Vagina (tissue), 2 donors: Measurements from ENCODE around the gene HDAC10. TPM values are rescaled to one million over a fixed set of nuclear protein-coding genes. Genes with fewer than 3 reads are reported as not detected.

ENCODE experiments used
- DNase-seq, 2 donors: peaks; one replicate each; pipeline ENCODE4 v3.0.0-alpha.2; 2017; ENCODE audit errors: extremely low spot score in 2 of 2
- H3K27ac ChIP-seq: fragments of 200-600 bp; sonication (generic); one replicate; pipeline ENCODE4 v1.5.1; 2019
- H3K27me3 ChIP-seq: fragments of 200-600 bp; sonication (generic); one replicate; pipeline ENCODE4 v1.5.1; 2019
- H3K36me3 ChIP-seq, 2 donors: fragments of 200-600 bp; sonication (generic); one replicate each; pipeline ENCODE4 v1.5.1; 2017 to 2019
- H3K4me1 ChIP-seq: fragments of 200-600 bp; sonication (generic); one replicate; pipeline ENCODE4 v1.5.1; 2019
- H3K4me3 ChIP-seq, 2 donors: fragments of 200-600 bp; sonication (generic); 1 replicate in 1 of 2; 2 replicates in 1 of 2; pipeline ENCODE4 v1.5.1; 2016 to 2019
- H3K9me3 ChIP-seq: fragments of 200-600 bp; sonication (generic); one replicate; pipeline ENCODE4 v1.5.1; 2019
- POLR2A ChIP-seq, 2 donors: fragments of 450-650 bp; IDR thresholded peaks; one replicate each; pipeline ENCODE4 v1.6.1; 2017; ENCODE audit warnings: antibody characterized with exemption in 2 of 2, mild to moderate bottlenecking in 2 of 2, moderate library complexity in 2 of 2
- POLR2AphosphoS5 ChIP-seq, 2 donors: sonication (generic); formaldehyde crosslinking; IDR thresholded peaks; one replicate each; pipeline ENCODE4 v1.9.0; 2017; ENCODE audit warnings: antibody characterized with exemption in 2 of 2, mild to moderate bottlenecking in 2 of 2, low read depth in 1 of 2; ENCODE audit not compliant: insufficient read depth in 1 of 2
- intact Hi-C: fragments of 100-400 bp; cut with DNase I; formaldehyde crosslinking; loops from one replicate; pipeline ENCODE4 v1.15.1; 2023
- total RNA-seq: library from RNA; depleted of rRNA; stranded (reverse); fragments of >200 nt; gene quantifications from one replicate; pipeline ENCODE4 v1.2.3, GENCODE V29; 2016
- TF ChIP-seq, protein P1 (sequence below), 3 experiments: fragments of 450-650 bp in 2 of 3; fragments of 200-600 bp in 1 of 3; sonication (generic) in 1 of 3; IDR thresholded peaks; one replicate each; pipeline ENCODE4 v1.5.1; 2017 to 2019; ENCODE audit warnings: antibody characterized with exemption in 3 of 3, mild to moderate bottlenecking in 2 of 3, moderate library complexity in 2 of 3

The HDAC10 gene
- total RNA-seq, 1 donor from 2014 or later, result 29.2 TPM

DNA sequence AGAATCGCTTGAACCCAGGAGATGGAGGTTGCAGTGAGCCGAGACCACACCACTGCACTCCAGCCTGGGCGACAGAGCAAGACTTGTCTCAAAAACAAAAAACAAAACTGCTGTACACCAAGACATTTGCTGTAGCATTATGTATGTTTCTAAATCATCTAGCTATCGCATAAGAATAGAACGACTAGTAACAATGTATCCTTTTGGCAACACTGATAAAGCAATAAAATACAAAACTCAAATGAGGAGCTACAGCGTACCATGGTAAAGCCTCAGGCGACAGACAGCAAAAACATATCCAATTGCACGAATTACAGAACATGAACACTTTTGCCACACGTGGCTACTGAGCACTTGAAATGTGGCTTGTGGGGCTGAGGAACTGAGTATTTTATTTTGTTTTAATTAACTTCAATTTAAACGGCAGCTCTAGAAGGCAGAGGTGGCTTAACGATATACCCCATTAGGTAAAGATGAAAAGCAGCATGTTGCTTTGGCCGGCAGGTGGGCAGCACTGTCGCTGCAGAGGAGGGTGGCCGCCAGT, 8.6 kb downstream of the HDAC10 start:
- intact Hi-C loops, result no loop called here
- Histone ChIP-seq H3K9me3 (no peaks in the 10 kb centered on the region), H3K27ac (no peak overlapping the region), H3K4me3 (peak overlapping the region; percentile 62 to 76), H3K27me3 (no peaks in the 10 kb centered on the region), H3K4me1 (peaks cover 55% of the 10 kb centered on the region), H3K36me3 (peaks cover 0 to 10% of the 10 kb centered on the region in 2 donors)
- no peak for DNase-seq
- TF ChIP-seq POLR2AphosphoS5 (IDR thresholded peaks at IDR 0.05; ENCODE audit: insufficient read depth in 1 of 2, low read depth in 1 of 2) (no peak), POLR2A (IDR thresholded peaks at IDR 0.05) (no peak)
- TF ChIP-seq, protein P1, sequence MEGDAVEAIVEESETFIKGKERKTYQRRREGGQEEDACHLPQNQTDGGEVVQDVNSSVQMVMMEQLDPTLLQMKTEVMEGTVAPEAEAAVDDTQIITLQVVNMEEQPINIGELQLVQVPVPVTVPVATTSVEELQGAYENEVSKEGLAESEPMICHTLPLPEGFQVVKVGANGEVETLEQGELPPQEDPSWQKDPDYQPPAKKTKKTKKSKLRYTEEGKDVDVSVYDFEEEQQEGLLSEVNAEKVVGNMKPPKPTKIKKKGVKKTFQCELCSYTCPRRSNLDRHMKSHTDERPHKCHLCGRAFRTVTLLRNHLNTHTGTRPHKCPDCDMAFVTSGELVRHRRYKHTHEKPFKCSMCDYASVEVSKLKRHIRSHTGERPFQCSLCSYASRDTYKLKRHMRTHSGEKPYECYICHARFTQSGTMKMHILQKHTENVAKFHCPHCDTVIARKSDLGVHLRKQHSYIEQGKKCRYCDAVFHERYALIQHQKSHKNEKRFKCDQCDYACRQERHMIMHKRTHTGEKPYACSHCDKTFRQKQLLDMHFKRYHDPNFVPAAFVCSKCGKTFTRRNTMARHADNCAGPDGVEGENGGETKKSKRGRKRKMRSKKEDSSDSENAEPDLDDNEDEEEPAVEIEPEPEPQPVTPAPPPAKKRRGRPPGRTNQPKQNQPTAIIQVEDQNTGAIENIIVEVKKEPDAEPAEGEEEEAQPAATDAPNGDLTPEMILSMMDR (IDR thresholded peaks at IDR 0.05), result no peak

DNA sequence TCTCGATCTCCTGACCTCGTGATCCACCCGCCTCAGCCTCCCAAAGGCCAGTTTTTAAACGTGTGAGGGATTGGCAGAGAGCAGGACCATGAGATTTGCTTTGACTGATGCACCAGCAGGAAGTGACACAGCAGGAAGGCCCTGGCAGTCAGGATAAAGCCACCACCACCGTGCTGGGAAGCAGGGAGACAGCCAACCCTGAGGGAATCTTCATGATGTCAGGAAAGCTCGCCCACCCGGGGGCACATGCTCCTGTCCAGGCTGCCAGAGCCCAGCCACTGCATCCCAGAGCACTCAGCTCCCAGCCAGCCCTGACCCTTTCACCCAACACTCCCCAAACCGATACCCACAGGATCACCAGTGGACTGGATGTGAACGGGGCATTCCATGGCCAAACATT, 12.3 kb downstream of the HDAC10 start:
- no peak for DNase-seq
- TF ChIP-seq, protein P1 (IDR thresholded peaks at IDR 0.05), result no peak
- TF ChIP-seq POLR2A (IDR thresholded peaks at IDR 0.05) (no peak), POLR2AphosphoS5 (IDR thresholded peaks at IDR 0.05; ENCODE audit: insufficient read depth in 1 of 2, low read depth in 1 of 2) (no peak)
- Histone ChIP-seq H3K27me3 (no peaks in the 10 kb centered on the region), H3K4me3 (no peak overlapping the region), H3K36me3 (no peaks in the 10 kb centered on the region), H3K4me1 (peaks cover 34% of the 10 kb centered on the region), H3K27ac (no peak overlapping the region), H3K9me3 (no peaks in the 10 kb centered on the region)
- intact Hi-C loops, result no loop called here

DNA sequence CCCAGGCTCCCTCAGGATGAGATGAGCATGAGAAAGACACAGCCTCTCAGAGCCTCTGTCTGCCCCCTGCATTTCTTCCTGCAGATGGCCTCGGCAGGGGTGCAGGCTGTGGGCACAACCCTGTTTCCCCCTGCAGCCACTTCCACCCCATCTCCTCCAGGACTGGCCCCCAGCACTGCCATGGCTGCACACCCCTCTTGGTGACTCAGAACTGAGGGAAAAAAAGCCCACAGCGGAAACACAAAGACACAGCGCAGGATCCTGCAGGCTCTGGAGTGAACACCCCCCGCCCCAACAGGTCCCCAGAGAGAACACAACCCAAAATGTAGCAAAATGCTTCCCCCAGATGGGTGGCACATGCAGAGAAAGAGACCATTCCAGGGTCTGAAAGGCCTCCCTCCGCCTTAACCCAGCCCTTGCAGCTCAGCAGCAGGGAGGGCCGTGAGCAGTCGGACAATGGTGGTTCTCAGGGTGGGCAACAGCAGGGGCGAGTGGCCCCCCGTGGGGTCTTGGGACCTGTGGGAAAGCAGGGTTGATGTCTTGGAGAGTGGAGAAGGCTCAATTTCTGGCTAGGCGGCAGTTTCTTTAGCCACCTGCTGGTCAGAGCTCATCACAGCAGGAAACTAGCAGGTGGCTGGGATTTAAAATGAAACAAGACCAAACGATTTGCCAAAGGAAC, 14.2 kb downstream of the HDAC10 start:
- TF ChIP-seq POLR2A (IDR thresholded peaks at IDR 0.05) (no peak), POLR2AphosphoS5 (IDR thresholded peaks at IDR 0.05; ENCODE audit: insufficient read depth in 1 of 2, low read depth in 1 of 2) (no peak)
- TF ChIP-seq, protein P1 (IDR thresholded peaks at IDR 0.05), result no peak
- intact Hi-C loops, result no loop called here
- Histone ChIP-seq H3K9me3 (no peaks in the 10 kb centered on the region), H3K27ac (no peak overlapping the region), H3K27me3 (no peaks in the 10 kb centered on the region), H3K4me1 (peaks cover 16% of the 10 kb centered on the region), H3K4me3 (no peak overlapping the region), H3K36me3 (peaks cover 0 to 10% of the 10 kb centered on the region in 2 donors)
- DNase-seq, result no peak

DNA sequence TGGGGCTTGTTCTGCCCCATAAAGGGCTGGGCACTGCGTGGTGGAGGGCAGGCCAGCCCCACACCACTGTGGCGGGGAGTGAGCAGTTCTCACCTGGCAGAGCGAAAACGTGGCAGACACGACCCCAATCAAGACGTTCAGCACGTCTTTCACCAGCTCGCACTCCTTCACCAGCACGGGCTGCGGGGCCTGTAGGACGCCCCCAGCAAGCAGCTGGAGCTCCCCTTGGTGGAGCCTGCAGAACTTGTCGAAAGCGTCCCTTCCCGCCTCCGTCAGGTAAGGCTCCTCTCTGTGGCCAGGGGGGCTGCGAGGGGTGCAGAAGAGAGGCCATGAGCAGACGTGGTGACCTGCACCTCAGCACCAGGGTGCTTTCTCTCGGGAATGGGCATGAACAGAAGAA, 17.8 kb downstream of the HDAC10 start:
- Histone ChIP-seq H3K27me3 (no peaks in the 10 kb centered on the region), H3K36me3 (peaks cover 0 to 18% of the 10 kb centered on the region in 2 donors)
- intact Hi-C loops, result no loop called here

More for the DNA sequence above, 17.8 kb downstream of the HDAC10 start:
- no peaks in the 10 kb centered on the region for H3K9me3 ChIP-seq
- no peak for TF ChIP-seq POLR2A (IDR thresholded peaks at IDR 0.05)
- TF ChIP-seq POLR2AphosphoS5 (IDR thresholded peaks at IDR 0.05; ENCODE audit: insufficient read depth in 1 of 2, low read depth in 1 of 2), result no peak
- TF ChIP-seq, protein P1 (IDR thresholded peaks at IDR 0.05), result no peak
- no peak overlapping the region for H3K27ac ChIP-seq
- no peaks in the 10 kb centered on the region for H3K4me1 ChIP-seq
- no peak overlapping the region for H3K4me3 ChIP-seq
- DNase-seq, result no peak
